NCI-H748 (cell line): ENCODE data around the gene RPTOR.
A peak's percentile ranks its signal among the peaks of the same experiment; 100 is the strongest.

ENCODE experiments used
- DNase-seq: peaks from one replicate; lab custom pipeline; 2025; ENCODE audit not compliant: unreplicated experiment; lab: John Stamatoyannopoulos, UW

Gene RPTOR

GRCh38 chr17:80822700-80823410, 278.2 kb downstream of the RPTOR start:
- DNase-seq: no peak

GRCh38 chr17:80824549-80825470, 280.2 kb downstream of the RPTOR start:
- no peak for DNase-seq

GRCh38 chr17:80825471-80826345, 281.1 kb downstream of the RPTOR start:
- no peak for DNase-seq

- DNase-seq: no peak
Measured at GRCh38 chr17:80826346-80826954, 281.8 kb downstream of the RPTOR start.

GRCh38 chr17:80826955-80827645, 282.5 kb downstream of the RPTOR start:
- DNase-seq: no peak

- DNase-seq: peak; percentile 30
Measured at GRCh38 chr17:80827646-80828643, 283.3 kb downstream of the RPTOR start.

GRCh38 chr17:80829166-80829813, 284.7 kb downstream of the RPTOR start:
- no peak for DNase-seq

GRCh38 chr17:80830020-80830780, 285.6 kb downstream of the RPTOR start:
- no peak for DNase-seq

- DNase-seq: no peak
Measured at GRCh38 chr17:80831491-80831890, 286.9 kb downstream of the RPTOR start.

GRCh38 chr17:80832266-80832676, 287.6 kb downstream of the RPTOR start:
- peak; percentile 37 for DNase-seq

GRCh38 chr17:80832888-80833583, 288.4 kb downstream of the RPTOR start:
- peak; percentile 93 for DNase-seq

- no peak for DNase-seq
Measured at GRCh38 chr17:80833952-80834892, 289.6 kb downstream of the RPTOR start.

GRCh38 chr17:80834893-80835275, 290.2 kb downstream of the RPTOR start:
- DNase-seq: no peak

- DNase-seq: no peak
Measured at GRCh38 chr17:80835816-80836657, 291.4 kb downstream of the RPTOR start.

GRCh38 chr17:80836658-80836965, 292.0 kb downstream of the RPTOR start:
- DNase-seq: no peak
